Measurements from ENCODE around the gene NCAPD2.
A peak's percentile ranks its signal among the peaks of the same experiment; 100 is the strongest.
"Not testable (repeated sequence)": the region's sequence is repeated elsewhere in the genome, so short reads cannot be mapped to it uniquely, and the experiment has no call there.

The NCAPD2 gene

DNA sequence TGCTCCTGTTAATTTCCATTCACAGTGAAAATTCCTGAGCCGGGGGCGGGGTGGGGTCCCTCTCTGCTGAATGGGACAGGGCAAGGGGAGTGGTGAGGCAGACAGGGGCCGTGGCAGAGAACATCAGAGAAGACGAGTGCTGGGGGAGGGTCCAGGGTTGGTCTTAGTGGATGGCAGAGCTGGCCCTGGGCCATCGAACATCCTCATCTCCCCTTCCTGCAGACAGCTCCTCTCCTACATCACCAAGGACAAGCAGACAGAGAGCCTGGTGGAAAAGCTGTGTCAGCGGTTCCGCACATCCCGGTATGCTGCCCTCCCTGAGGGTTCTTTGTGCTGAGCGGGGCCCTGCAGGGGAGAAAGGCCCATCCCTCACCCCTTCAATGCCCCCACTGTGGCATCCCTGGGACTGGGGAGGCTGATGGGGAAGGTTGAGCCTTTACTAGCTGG, 35.4 kb downstream of the NCAPD2 start:
- H3K4me3 ChIP-seq (ENCODE audit: low read length): no peak overlapping the region
- DNase-seq (ENCODE audit: low read depth, low spot score): no peak

DNA sequence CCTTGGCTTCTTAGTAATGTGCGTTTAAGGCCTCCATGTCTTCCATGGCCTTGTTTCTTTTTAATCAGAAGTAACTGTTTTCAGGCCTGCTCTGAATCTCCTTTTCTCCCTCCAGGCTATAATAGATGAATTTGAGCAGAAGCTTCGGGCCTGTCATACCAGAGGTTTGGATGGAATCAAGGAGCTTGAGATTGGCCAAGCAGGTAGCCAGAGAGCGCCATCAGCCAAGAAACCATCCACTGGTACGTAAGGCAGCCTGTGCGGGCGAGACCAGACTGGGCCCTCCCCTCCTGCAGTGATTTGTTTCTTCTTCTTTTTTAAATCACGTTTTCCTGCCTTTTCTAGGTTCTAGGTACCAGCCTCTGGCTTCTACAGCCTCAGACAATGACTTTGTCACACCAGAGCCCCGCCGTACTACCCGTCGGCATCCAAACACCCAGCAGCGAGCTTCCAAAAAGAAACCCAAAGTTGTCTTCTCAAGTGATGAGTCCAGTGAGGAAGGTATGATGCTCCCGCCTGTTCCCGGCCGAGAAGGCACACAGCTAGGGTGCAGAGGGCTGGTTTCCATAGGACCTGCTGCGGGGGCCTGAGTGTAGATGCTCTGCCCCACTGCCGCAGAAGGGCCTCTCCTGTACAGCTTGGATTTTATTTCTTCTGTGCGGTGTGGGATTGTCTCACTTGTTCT, 36.8 kb downstream of the NCAPD2 start:
- DNase-seq (ENCODE audit: low read depth, low spot score): no peak
- no peak overlapping the region for H3K4me3 ChIP-seq (ENCODE audit: low read length)

DNA sequence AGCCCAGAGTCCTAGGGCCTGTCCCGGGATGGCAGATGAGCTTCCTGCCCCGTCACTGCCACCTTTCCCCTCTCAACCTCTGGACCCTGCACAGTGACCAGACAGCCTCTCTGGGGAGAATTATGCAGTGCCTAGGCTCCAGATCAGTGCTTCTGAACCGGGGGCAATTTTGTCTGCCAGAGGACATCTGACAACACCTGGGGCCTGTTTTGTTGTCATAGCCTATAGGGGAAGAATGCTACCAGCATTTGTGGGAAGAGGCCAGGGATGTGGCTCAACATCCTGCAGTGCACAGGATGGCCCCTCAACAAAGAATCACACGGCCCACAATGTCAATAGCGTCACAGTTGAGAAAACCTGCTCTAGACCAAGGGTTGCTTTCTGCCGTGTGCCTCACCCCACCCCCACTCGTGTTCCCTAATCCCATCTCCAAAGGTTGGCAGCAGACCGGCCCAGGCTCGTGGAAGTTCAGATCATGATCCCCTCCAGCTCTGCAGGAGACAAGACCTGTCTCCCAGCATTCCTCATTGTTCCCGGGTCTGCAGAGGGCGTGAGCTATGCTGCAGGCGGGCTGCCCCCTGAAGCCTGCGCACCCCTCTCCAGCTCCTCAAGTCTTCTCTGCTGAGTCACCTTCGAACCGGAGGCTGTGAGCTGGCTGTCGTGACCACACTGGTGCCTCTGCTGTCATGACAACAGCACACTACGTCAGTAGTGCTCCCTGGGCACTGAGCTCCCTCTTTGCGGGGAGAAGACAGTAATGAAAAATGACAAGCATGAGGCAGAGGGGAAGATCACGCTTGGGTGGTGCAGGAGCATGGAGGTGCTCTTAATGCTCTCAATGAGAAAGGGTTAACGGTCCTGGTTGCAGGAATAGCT, 38.4 kb downstream of the NCAPD2 start:
- peak; percentile 84 for DNase-seq (ENCODE audit: low read depth, low spot score)
- peak overlapping the region; percentile 95 for H3K4me3 ChIP-seq (ENCODE audit: low read length)

GRCh38 chr12:6532927-6533652, 39.2 kb downstream of the NCAPD2 start:
- DNase-seq (ENCODE audit: low read depth, low spot score): peak; percentile 54
- H3K4me3 ChIP-seq (ENCODE audit: low read length): peak overlapping the region; percentile 95

DNA sequence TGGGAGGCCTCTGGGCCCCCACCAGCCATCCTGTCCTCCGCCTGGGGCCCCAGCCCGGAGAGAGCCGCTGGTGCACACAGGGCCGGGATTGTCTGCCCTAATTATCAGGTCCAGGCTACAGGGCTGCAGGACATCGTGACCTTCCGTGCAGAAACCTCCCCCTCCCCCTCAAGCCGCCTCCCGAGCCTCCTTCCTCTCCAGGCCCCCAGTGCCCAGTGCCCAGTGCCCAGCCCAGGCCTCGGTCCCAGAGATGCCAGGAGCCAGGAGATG, 39.7 kb downstream of the NCAPD2 start:
- no peak for DNase-seq (ENCODE audit: low read depth, low spot score)
- peak overlapping the region; percentile 95 for H3K4me3 ChIP-seq (ENCODE audit: low read length)

GRCh38 chr12:6533923-6534694, 40.2 kb downstream of the NCAPD2 start, which contains the start of gene GAPDH:
TSS of gene GAPDH (plus strand) at chr12:6534517. CDS start at chr12:6534833, 316 bp downstream.
- DNase-seq (ENCODE audit: low read depth, low spot score): peak; percentile 96
- H3K4me3 ChIP-seq (ENCODE audit: low read length): peak within 1 kb of the TSS; percentile 95

- peak overlapping the region; percentile 95 for H3K4me3 ChIP-seq (ENCODE audit: low read length)
- DNase-seq (ENCODE audit: low read depth, low spot score): no peak
These were observed 40.7 kb downstream of the NCAPD2 start for GRCh38 chr12:6534695-6534944.

- peak; percentile 78 for DNase-seq (ENCODE audit: low read depth, low spot score)
- peak overlapping the region; percentile 95 for H3K4me3 ChIP-seq (ENCODE audit: low read length)
These were observed 41.2 kb downstream of the NCAPD2 start for GRCh38 chr12:6534945-6535696.

GRCh38 chr12:6535697-6535946, 41.7 kb downstream of the NCAPD2 start:
- no peak for DNase-seq (ENCODE audit: low read depth, low spot score)
- H3K4me3 ChIP-seq (ENCODE audit: low read length): peak overlapping the region; percentile 95

- H3K4me3 ChIP-seq (ENCODE audit: low read length): peak overlapping the region; percentile 95
- DNase-seq (ENCODE audit: low read depth, low spot score): no peak
These were observed 42.3 kb downstream of the NCAPD2 start for GRCh38 chr12:6535960-6536847.

DNA sequence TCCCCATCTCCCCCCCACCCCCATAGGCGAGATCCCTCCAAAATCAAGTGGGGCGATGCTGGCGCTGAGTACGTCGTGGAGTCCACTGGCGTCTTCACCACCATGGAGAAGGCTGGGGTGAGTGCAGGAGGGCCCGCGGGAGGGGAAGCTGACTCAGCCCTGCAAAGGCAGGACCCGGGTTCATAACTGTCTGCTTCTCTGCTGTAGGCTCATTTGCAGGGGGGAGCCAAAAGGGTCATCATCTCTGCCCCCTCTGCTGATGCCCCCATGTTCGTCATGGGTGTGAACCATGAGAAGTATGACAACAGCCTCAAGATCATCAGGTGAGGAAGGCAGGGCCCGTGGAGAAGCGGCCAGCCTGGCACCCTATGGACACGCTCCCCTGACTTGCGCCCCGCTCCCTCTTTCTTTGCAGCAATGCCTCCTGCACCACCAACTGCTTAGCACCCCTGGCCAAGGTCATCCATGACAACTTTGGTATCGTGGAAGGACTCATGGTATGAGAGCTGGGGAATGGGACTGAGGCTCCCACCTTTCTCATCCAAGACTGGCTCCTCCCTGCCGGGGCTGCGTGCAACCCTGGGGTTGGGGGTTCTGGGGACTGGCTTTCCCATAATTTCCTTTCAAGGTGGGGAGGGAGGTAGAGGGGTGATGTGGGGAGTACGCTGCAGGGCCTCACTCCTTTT, 43.1 kb downstream of the NCAPD2 start:
- no peak for DNase-seq (ENCODE audit: low read depth, low spot score)
- peak overlapping the region; percentile 95; the same call in 1 of the 2 replicates for H3K4me3 ChIP-seq (ENCODE audit: low read length)

DNA sequence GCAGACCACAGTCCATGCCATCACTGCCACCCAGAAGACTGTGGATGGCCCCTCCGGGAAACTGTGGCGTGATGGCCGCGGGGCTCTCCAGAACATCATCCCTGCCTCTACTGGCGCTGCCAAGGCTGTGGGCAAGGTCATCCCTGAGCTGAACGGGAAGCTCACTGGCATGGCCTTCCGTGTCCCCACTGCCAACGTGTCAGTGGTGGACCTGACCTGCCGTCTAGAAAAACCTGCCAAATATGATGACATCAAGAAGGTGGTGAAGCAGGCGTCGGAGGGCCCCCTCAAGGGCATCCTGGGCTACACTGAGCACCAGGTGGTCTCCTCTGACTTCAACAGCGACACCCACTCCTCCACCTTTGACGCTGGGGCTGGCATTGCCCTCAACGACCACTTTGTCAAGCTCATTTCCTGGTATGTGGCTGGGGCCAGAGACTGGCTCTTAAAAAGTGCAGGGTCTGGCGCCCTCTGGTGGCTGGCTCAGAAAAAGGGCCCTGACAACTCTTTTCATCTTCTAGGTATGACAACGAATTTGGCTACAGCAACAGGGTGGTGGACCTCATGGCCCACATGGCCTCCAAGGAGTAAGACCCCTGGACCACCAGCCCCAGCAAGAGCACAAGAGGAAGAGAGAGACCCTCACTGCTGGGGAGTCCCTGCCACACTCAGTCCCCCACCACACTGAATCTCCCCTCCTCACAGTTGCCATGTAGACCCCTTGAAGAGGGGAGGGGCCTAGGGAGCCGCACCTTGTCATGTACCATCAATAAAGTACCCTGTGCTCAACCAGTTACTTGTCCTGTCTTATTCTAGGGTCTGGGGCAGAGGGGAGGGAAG, 43.9 kb downstream of the NCAPD2 start:
- H3K4me3 ChIP-seq (ENCODE audit: low read length): not testable (repeated sequence)

GRCh38 chr12:6538420-6539313, 44.8 kb downstream of the NCAPD2 start:
- DNase-seq (ENCODE audit: low read depth, low spot score): peak; percentile 53
- H3K4me3 ChIP-seq (ENCODE audit: low read length): no peak overlapping the region

More for the DNA sequence above, 43.9 kb downstream of the NCAPD2 start:
- peak; percentile 90 for DNase-seq (ENCODE audit: low read depth, low spot score)

- H3K4me3 ChIP-seq (ENCODE audit: low read length): no peak overlapping the region
- no peak for DNase-seq (ENCODE audit: low read depth, low spot score)
These were observed 45.4 kb downstream of the NCAPD2 start for GRCh38 chr12:6539314-6539682.

- H3K4me3 ChIP-seq (ENCODE audit: low read length): no peak overlapping the region
- DNase-seq (ENCODE audit: low read depth, low spot score): no peak
These were observed 45.8 kb downstream of the NCAPD2 start for GRCh38 chr12:6539707-6540134.

All from Jurkat, Clone E6-1 (cell line).